ENCODE data around the gene SYPL2. TPM values are rescaled to one million over a fixed set of nuclear protein-coding genes. Genes with fewer than 3 reads are reported as not detected.

The SYPL2 gene
- not detected for total RNA-seq

DNA sequence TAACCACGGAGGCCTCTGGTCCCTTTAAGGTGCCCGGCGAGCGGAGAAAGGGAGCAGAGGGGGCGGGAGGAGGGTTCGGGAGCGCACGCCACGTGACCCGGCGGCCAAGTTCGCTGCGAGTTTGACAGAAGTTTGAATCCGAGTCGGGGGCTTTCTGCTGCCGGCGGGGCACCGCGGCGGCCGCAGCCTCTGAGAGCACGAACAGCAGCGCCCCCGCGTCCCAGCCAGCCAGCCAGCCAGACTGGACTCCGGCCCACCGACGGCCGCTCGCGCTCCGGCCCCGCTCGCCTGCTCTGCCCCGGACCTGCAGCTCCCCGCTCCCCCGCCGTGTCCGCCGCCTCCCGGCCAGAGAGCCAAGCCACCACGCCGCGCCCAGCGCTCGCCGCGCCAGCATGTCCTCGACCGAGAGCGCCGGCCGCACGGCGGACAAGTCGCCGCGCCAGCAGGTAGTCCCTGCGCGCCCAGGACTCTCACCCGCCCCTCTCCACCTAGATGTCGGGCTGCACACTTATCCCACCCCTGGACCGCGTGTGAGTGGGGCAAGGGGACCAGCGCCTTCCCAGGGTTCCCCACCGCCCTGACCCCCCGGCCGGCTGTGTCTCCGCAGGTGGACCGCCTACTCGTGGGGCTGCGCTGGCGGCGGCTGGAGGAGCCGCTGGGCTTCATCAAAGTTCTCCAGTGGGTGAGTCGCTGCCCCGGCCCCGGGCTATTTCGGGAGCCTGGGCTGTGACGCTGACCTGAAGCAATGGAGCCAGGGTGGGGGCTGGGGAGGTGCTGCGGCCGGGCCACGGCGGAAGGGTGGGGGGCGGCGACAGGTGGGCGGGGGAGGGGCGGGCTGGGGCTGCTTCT lies at the start of gene SYPL2:
TSS of gene SYPL2 (plus strand) at position 95 of the 849 bp plus-strand sequence. CDS start at position 393, 298 bp downstream.
- peaks cover 6% of the 10 kb centered on the region for H3K4me1 Mint-ChIP-seq
- no peak for DNase-seq
- H3K27ac Mint-ChIP-seq, result no peak within 1 kb of the TSS
- CTCF ChIA-PET, result no interaction called here
- POLR2A ChIA-PET, result no interaction called here
- peak within 1 kb of the TSS; percentile 46 for H3K4me3 Mint-ChIP-seq
- H3K9me3 Mint-ChIP-seq, result no peaks in the 10 kb centered on the region
- H3K27me3 Mint-ChIP-seq, result peaks cover 75% of the 10 kb centered on the region
- no peaks in the 10 kb centered on the region for H3K36me3 Mint-ChIP-seq (ENCODE audit: low read depth)

DNA sequence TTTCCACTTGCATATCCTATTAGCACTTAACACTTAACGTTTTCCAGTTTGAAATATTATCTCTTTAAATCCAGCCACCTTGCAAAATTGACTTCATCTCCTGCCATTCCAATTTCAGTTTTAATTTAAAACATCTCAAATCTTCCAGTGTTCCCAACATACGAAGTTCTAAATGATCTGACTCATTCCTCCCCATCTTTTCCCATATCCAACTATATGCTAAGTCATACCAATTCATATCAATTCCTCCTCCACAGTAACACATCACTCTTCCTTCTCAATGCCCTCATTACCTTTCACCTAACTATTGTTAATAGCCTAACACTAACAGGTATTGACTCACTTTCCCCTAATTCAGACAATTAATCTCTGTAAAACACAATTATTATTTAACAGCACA lies 42.8 kb upstream of the SYPL2 start:
- Mint-ChIP-seq H3K27ac (no peak overlapping the region), H3K36me3 (ENCODE audit: low read depth) (peaks cover 50% of the 10 kb centered on the region), H3K9me3 (no peaks in the 10 kb centered on the region), H3K4me3 (no peak overlapping the region), H3K27me3 (no peaks in the 10 kb centered on the region), H3K4me1 (peaks cover 40% of the 10 kb centered on the region)
- ChIA-PET POLR2A (interaction anchor here (3.8 to 4.9 kb wide), 3 partner anchors 18 to 141 kb away, joined by 14 to 78 read pairs (median 27); partner anchors contain the start of genes ATXN7L2 and PSRC1), CTCF (interaction anchor here (1.0 to 1.4 kb wide), 2 partner anchors 109 to 160 kb away, joined by 3 read pairs; no protein-coding TSS in a partner anchor)
- no peak for DNase-seq

DNA sequence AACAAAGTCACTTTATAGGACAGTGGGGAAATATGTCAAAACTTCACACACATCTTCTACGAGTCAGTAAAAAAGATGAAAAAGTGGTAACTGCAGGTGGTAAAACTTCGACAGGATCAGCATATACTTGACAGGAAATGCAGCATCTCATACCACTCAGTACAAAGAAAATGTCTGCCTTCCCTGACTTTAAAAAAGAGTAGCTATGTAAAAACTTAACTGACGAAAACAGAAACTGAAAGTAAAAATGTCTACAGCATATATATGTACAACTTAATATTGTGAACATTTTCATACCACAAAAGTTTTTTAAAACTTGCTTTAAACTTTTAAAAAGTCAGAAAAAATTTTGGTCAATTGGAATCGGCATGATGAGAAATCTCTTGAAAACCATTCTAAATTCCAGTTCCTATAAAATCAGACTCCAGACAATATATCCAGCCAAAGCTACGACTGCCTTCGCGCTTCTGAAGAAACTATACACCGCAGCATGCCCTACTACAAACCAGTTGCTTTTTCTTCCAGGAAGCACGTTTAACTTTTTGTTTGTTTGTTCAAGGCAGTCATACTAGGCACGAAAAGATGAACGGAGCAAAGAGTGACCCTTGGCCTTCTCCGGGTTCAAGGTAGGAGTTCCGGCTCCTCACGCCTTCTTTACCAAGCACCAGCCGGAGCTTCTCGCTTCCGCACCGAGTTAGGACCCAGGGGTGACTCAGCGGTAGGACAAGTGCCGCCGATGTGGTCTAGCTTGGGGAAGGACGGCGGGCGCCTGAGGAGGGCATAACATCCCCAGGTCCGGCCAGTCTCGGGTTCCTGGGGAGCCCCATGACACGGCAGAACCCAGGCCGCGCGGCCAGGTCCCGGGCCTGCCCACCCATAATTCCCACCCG lies 40.7 kb upstream of the SYPL2 start:
- Mint-ChIP-seq H3K27ac (peak overlapping the region; percentile 99), H3K9me3 (no peaks in the 10 kb centered on the region), H3K4me3 (peak overlapping the region; percentile 96), H3K27me3 (no peaks in the 10 kb centered on the region), H3K4me1 (peaks cover 35% of the 10 kb centered on the region), H3K36me3 (ENCODE audit: low read depth) (peaks cover 39% of the 10 kb centered on the region)
- DNase-seq, result peak; percentile 74
- ChIA-PET CTCF (interaction anchor here (1.0 to 3.6 kb wide), 12 partner anchors 27 to 604 kb away, joined by 3 to 35 read pairs (median 4); partner anchors contain the start of genes ATXN7L2 and CYB561D1), POLR2A (interaction anchor here (0.7 to 4.9 kb wide), 40 partner anchors 9 to 1448 kb away, joined by 3 to 78 read pairs (median 5); partner anchors contain the start of genes AMIGO1, AMPD2, ATXN7L2 and CD53)

DNA sequence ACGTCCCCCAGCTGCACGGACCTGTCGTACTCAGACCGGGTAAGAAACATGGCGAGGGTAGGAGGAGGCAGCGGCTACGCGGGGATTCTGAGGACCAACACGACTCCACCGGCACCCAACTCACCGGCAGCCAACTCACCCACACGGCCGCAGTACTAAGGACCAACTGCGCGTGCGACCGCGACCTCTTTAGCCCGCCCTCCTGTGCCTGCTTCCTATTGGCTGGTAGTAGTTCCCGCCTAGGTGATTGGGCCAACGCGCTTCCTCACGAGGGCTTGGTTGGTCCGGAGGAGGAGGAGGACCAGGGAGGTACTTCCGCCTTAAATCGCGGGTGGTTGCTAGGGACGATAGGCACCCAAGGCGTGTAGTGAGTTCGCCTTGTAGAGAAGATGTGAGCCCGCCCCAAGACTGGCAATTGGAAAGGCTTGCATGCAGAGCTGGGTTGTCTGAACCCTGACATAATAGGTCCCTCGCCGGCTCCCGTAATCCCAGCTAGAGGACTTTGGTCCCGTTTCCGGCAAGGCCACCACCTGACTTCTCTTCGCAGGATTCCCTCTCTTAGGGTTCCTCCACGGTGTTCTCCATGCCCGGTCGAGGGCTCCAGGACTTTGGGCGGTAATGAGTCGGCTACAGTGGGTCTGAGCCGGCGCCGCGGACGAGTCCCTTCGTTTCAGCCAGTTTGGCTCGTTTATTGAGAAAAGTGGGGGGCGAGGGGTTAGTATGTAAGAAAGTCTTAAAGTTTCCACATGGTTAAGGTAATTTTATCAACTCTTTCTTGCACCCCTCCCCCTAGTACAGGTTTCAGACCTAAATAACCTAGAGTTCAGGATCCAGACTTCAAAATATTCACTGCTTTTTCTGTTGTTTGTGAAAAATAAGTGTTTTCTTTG lies 39.8 kb upstream of the SYPL2 start, which contains the start of gene PSMA5:
TSS of gene PSMA5 (minus strand) at position 168 of the 890 bp plus-strand sequence. CDS start at position 50, 118 bp downstream.
- Mint-ChIP-seq H3K27me3 (no peaks in the 10 kb centered on the region), H3K4me3 (peak within 1 kb of the TSS; percentile 96), H3K36me3 (ENCODE audit: low read depth) (peaks cover 30% of the 10 kb centered on the region), H3K4me1 (peaks cover 35% of the 10 kb centered on the region), H3K27ac (peak within 1 kb of the TSS; percentile 99), H3K9me3 (no peaks in the 10 kb centered on the region)
- POLR2A ChIA-PET, result interaction anchor here (0.6 to 4.9 kb wide), 31 partner anchors 8 to 1447 kb away, joined by 3 to 78 read pairs (median 6); partner anchors contain the start of genes AMPD2, ATXN7L2, CD53 and CLCC1
- DNase-seq, result peak; percentile 97
- CTCF ChIA-PET, result interaction anchor here (0.5 to 3.6 kb wide), 8 partner anchors 57 to 225 kb away, joined by 3 to 35 read pairs (median 4); partner anchors contain the start of gene ATXN7L2

DNA sequence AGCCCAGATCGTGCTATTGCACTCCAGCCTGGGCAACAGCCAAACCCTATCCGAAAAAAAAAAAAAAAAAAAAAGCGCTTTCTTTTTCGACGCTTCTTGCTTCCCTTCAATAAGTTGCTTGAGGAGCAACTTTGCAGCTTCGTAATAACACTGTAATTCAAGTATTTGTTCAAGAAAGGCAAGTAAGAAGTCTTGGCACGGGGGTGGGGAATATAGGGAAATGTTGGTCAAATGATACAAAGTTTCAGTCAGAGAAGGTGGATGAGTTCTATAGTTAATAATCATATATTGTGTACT lies 39.2 kb upstream of the SYPL2 start:
- H3K9me3 Mint-ChIP-seq, result no peaks in the 10 kb centered on the region
- peak overlapping the region; percentile 99 for H3K27ac Mint-ChIP-seq
- DNase-seq, result no peak
- peak overlapping the region; percentile 96 for H3K4me3 Mint-ChIP-seq
- CTCF ChIA-PET, result interaction anchor here (0.5 to 3.6 kb wide), 3 partner anchors 64 to 141 kb away, joined by 3 to 35 read pairs (median 5); no protein-coding TSS in a partner anchor
- POLR2A ChIA-PET, result interaction anchor here (0.6 to 4.9 kb wide), 16 partner anchors 9 to 327 kb away, joined by 3 to 78 read pairs (median 14); partner anchors contain the start of genes ATXN7L2, CYB561D1, GNAI3 and PSRC1
- H3K4me1 Mint-ChIP-seq, result peaks cover 32% of the 10 kb centered on the region
- no peaks in the 10 kb centered on the region for H3K27me3 Mint-ChIP-seq
- H3K36me3 Mint-ChIP-seq (ENCODE audit: low read depth), result peaks cover 24% of the 10 kb centered on the region

DNA sequence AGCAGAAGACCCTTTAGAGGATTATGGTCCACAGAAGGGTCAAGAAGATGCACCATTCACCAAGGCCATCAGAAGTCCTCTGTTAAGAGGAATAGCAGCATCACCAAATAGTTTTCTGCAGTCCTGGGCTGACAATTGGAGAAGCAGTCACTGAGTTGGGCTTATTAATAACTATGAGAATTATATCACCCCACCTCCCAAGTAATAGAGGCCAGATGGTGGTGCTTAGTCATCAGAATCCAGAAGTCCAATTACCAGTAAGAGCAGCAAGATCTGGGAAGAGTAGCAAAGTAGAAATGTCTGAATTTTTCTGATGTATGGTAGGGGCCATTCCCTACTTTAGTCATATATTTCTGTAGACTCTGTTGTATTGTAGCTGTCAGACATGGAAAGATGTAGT lies 34.0 kb upstream of the SYPL2 start:
- Mint-ChIP-seq H3K9me3 (no peaks in the 10 kb centered on the region), H3K36me3 (ENCODE audit: low read depth) (no peaks in the 10 kb centered on the region)

DNA sequence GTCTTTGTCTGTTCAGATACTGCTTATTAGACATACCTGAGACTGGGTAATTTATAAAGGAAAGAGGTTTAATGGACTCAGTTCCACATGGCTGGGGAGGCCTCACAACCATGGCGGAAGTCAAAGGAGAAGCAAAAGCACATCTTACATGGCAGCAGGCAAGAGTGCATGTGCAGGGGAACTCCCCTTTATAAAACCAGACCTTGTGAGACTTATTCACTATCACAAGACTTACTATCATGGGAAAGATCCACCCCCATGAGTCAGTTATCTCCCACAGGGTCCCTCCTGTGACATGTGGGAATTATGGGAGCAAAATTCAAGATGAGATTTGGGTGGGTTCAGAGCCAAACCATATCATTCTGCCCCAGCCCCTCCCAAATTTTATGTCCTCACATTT lies 33.0 kb upstream of the SYPL2 start:
- peaks cover 1% of the 10 kb centered on the region for H3K4me1 Mint-ChIP-seq
- H3K36me3 Mint-ChIP-seq (ENCODE audit: low read depth), result no peaks in the 10 kb centered on the region
- H3K27ac Mint-ChIP-seq, result no peak overlapping the region
- CTCF ChIA-PET, result no interaction called here
- no peak for DNase-seq
- no peak overlapping the region for H3K4me3 Mint-ChIP-seq
- POLR2A ChIA-PET, result no interaction called here
- peaks cover 4% of the 10 kb centered on the region for H3K27me3 Mint-ChIP-seq
- H3K9me3 Mint-ChIP-seq, result no peaks in the 10 kb centered on the region

More for the DNA sequence above, 34.0 kb upstream of the SYPL2 start:
- POLR2A ChIA-PET, result no interaction called here
- CTCF ChIA-PET, result no interaction called here
- peaks cover 6% of the 10 kb centered on the region for H3K4me1 Mint-ChIP-seq
- no peak for DNase-seq
- peaks cover 4% of the 10 kb centered on the region for H3K27me3 Mint-ChIP-seq
- no peak overlapping the region for H3K27ac Mint-ChIP-seq
- no peak overlapping the region for H3K4me3 Mint-ChIP-seq

DNA sequence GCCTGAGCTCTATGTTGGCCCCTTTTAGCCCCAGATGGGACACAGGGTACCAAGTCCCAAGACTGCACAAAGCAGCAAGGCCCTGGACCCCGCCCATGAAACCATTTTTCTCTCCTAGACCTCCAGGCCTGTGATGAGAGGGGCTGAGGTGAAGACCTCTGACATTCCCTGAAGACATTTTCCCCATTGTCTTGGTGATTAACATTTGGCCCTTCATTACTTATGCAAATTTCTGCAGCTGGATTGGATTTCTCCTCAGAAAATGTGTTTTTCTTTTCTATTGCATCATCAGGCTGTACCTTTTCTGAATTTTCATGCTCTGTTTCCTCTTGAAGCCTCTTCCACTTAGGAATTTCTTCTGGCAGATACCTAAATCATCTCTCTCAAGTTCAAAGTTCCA lies 31.9 kb upstream of the SYPL2 start:
- Mint-ChIP-seq H3K4me3 (no peak overlapping the region), H3K27me3 (peaks cover 4% of the 10 kb centered on the region), H3K4me1 (no peaks in the 10 kb centered on the region), H3K27ac (no peak overlapping the region), H3K9me3 (no peaks in the 10 kb centered on the region), H3K36me3 (ENCODE audit: low read depth) (no peaks in the 10 kb centered on the region)
- POLR2A ChIA-PET, result no interaction called here
- CTCF ChIA-PET, result no interaction called here
- DNase-seq, result no peak

DNA sequence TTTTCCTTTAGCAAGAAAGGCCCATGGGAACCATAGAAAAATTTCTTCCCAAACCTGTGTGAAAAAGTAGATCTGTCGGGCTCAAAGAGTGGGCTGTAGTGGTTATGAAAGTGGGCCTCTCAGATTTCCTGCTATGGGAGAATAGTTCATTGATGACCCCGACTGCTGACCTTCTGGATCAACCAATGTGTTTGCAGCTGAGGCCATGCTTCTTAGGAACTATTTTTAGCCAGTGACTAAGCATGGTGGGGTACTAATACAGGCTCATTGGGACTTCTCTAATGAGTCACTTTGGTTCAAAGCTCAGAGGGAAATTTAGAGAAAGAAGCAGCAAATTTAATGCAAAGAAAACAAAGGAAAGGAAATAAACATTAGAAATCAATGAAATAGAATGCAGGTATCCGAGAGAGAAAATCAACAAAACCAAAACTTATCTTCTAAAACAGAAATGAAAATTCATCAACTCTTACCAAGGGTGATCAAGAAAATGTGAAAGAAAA lies 27.5 kb upstream of the SYPL2 start:
- H3K9me3 Mint-ChIP-seq, result no peaks in the 10 kb centered on the region
- CTCF ChIA-PET, result no interaction called here

DNA sequence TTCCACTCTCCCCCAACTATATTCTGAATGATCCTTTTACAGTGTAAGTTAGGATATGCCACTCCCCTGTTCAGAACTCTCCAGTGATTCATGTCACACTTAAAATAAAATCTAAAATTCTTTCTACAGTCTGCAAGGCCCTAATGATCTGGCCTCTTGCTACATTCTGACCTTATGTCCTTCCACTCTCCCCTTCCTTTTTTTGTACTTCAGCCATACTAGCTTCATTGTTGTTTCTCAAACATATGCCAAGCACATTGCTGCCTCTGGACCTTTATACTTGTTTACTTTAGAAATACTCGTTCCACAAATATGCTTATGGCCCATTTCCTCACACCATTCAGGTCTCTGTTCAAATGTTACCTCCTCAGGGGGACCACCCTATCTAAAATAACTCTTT lies 25.3 kb upstream of the SYPL2 start:
- Mint-ChIP-seq H3K27me3 (peaks cover 11% of the 10 kb centered on the region), H3K36me3 (ENCODE audit: low read depth) (no peaks in the 10 kb centered on the region), H3K9me3 (no peaks in the 10 kb centered on the region), H3K27ac (no peak overlapping the region), H3K4me1 (no peaks in the 10 kb centered on the region), H3K4me3 (no peak overlapping the region)
- DNase-seq, result no peak
- ChIA-PET CTCF (no interaction called here), POLR2A (no interaction called here)

More for the DNA sequence above, 27.5 kb upstream of the SYPL2 start:
- no peaks in the 10 kb centered on the region for H3K4me1 Mint-ChIP-seq
- no peaks in the 10 kb centered on the region for H3K27me3 Mint-ChIP-seq
- H3K27ac Mint-ChIP-seq, result no peak overlapping the region
- H3K4me3 Mint-ChIP-seq, result no peak overlapping the region
- no peak for DNase-seq
- POLR2A ChIA-PET, result no interaction called here
- H3K36me3 Mint-ChIP-seq (ENCODE audit: low read depth), result no peaks in the 10 kb centered on the region

DNA sequence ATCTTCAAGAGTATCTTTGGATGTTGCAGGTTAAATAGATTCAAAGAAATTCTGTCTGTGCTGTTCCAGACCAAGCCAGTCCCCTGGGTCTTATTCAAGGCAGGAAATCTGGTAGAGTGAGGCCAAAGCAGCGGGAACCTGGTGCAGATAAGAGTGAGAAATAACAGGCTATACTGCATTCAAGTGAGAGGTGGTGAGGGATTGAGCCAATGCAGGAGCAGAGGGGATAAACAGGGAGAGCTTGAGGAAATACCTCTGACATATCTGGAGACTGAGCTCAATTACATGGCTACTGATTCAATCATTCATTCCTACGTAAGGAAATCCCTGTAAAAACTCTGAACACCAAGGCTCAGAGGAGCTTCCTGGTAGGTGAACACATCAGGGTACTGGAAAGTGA lies 22.9 kb upstream of the SYPL2 start:
- no peaks in the 10 kb centered on the region for H3K36me3 Mint-ChIP-seq (ENCODE audit: low read depth)
- H3K9me3 Mint-ChIP-seq, result no peaks in the 10 kb centered on the region
- H3K27me3 Mint-ChIP-seq, result peaks cover 18% of the 10 kb centered on the region
- H3K4me1 Mint-ChIP-seq, result no peaks in the 10 kb centered on the region
- H3K27ac Mint-ChIP-seq, result no peak overlapping the region
- ChIA-PET POLR2A (no interaction called here), CTCF (no interaction called here)
- DNase-seq, result no peak
- H3K4me3 Mint-ChIP-seq, result no peak overlapping the region

DNA sequence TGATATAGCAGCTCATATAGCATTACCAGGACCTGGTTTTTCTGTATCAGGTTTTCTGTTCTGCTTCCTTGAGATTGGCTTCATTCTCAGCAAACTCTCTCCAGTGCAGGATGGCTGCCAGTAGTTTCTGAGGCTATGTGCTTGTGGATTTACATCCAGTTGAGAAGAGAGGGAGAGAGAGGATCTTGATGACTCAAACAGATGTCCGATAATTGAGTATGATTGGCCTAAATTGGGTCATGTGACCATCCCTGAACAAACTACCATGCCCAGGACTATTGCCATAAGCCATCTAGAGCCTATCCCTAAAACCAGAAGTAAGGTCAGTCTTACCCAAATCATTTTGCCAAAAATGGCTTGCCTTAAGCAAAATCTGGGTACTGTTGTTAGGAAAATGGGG lies 22.0 kb upstream of the SYPL2 start:
- POLR2A ChIA-PET, result no interaction called here
- Mint-ChIP-seq H3K27me3 (peaks cover 18% of the 10 kb centered on the region), H3K9me3 (no peaks in the 10 kb centered on the region), H3K36me3 (ENCODE audit: low read depth) (no peaks in the 10 kb centered on the region), H3K4me1 (no peaks in the 10 kb centered on the region), H3K27ac (no peak overlapping the region), H3K4me3 (no peak overlapping the region)
- no peak for DNase-seq
- CTCF ChIA-PET, result no interaction called here

All from activated CD4-positive, alpha-beta memory T cell treated with anti-CD3 and anti-CD28 coated beads, Interleukin-2, amount 10 ng/mL, durations not matched to agents 7 days and 5 days (primary cell).